Midbrain (tissue), 1 donor: ENCODE results near the gene COL15A1.

Experiments used
- DNase-seq: peaks from one replicate; lab custom pipeline; 2025; lab: John Stamatoyannopoulos, UW

Gene COL15A1

GRCh38 chr9:98949565-98949964 is 5.9 kb downstream of the COL15A1 start:
- DNase-seq = no peak

- no peak for DNase-seq
Measured at GRCh38 chr9:98950262-98950661, 6.6 kb downstream of the COL15A1 start.

GRCh38 chr9:98951967-98952366 is 8.3 kb downstream of the COL15A1 start:
- DNase-seq = no peak

DNA sequence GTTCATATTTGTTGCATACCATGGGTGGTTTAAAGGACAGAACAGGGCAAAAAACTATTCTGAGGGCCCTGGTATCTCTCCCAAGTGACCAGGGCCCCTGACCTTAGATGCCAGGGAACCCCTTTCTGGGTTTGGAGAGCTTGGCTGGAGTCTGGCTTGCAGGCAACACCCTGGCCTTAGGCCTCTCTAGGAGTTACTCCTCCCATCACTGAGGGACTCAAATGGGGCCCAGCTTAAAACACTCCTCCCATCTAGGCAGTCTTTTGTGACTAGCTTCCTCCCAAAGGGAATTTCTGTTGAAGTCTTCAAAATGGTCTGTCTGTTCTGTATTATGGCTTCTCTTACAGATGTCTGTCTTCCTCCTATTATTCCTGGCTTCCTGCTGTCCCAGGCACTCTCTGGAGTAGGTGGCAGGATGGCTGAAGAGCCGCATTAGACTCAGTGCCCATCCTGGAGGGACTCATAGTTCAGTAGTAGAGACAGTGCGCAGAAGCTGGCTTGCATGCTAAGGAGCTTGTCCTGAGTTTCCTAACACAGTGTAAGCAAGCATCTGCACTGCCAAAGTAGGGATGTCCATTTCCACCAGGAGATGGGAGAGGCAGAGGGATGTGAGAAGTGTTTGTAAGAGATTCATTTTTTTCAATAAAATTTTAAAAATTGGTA is 10.0 kb downstream of the COL15A1 start:
- DNase-seq = no peak

DNA sequence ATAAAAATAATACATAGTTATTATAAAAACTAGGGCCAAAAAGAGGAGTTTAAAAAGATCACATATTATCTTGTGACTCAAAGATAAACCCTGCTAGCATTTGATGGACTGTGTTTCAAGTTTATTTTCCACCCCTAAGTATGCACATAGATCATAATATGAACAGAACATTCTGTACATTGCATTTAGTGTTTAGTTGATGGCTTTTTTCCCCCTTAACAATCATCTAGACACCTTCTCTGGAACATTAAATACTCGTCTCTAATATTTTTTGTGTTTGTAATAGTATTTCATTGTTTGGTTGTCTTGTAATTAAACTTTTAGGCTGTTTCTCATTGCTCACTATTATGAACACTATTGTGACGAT is 10.5 kb downstream of the COL15A1 start:
- DNase-seq = no peak

DNA sequence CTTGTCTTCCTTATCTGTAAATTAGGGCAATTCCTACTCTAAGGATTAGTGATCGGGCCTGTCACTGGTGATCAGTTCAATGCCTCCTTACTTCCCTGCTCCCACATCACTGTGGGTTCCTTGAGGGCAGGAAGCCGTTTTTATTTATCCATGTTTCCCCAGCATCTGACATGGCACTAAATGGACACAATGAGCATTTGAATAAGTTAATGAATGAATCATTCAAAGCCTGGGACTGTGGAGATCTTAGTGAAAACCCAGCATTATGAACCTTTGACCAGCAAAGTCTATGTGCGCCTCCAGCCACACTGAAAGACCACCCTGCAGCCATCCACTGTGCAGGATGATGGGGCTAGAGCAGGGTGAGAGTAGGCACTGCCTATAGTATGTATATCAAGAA is 11.6 kb downstream of the COL15A1 start:
- DNase-seq = no peak

- DNase-seq = no peak
Measured at GRCh38 chr9:98957826-98958225, 14.1 kb downstream of the COL15A1 start.

- no peak for DNase-seq
Measured at GRCh38 chr9:98958271-98958984, 14.7 kb downstream of the COL15A1 start.

DNA sequence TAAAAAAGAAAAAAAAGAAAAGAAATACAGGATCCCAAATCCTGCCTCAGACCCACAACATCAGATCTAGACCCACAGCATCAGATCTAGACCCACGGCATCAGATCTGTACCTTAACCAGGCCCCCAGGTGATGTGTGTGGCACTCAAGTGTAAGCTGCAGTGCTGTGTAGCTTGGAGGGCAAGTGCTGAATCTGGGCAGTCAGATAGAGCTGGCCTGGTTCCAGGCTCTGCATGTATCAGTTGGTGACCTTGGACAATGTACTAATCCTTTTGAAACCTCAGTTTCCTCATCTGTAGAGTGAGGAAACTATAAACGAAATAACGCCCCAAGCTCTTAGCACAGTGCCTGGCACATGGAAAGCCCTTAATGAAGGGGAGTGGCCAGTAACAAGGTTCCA is 16.7 kb downstream of the COL15A1 start:
- no peak for DNase-seq

- no peak for DNase-seq
Measured at GRCh38 chr9:98961513-98962180, 17.9 kb downstream of the COL15A1 start.

GRCh38 chr9:98962181-98962560 is 18.5 kb downstream of the COL15A1 start:
- DNase-seq = no peak

- DNase-seq = no peak
Measured at GRCh38 chr9:98962861-98963260, 19.2 kb downstream of the COL15A1 start.

DNA sequence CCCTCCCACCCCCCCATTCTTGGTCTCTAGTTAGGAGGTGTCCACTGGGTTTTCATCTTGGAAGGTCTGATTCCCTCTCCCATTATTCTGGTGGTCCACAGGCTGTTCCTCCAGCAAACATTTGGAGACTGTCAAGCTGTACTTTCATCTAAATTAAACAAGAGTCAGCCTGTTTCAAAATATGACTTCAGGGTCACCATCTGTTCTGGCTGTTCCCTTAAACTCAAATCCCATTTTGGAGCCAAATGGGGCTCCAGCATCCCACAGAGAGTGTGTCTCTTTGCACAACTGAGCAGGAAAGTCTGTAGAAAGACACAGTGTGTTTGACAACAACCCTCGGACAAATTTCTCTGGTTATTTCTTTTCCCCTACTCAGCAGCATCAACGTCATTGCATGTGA is 20.5 kb downstream of the COL15A1 start:
- DNase-seq = no peak

DNA sequence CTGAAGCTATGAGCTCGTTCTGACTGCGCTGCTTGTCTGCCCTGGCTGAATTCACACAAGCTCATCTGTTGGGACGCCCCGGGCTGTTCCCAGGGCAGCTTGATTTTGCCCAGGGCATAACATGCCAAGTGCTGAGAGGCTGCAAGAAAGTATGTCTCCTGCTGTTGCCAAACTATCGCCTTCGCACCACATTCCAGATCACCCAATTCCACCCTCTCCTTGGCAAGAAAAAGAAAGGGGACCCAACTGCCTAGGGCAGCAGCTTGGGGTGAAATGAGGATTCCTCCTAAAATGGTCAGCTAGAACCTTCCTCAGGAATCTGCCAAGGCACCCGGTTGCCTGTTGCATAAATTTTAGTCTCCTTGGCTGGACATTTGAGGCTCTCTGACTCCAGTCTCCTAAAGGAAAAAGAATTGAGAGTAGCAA is 21.2 kb downstream of the COL15A1 start:
- no peak for DNase-seq

DNA sequence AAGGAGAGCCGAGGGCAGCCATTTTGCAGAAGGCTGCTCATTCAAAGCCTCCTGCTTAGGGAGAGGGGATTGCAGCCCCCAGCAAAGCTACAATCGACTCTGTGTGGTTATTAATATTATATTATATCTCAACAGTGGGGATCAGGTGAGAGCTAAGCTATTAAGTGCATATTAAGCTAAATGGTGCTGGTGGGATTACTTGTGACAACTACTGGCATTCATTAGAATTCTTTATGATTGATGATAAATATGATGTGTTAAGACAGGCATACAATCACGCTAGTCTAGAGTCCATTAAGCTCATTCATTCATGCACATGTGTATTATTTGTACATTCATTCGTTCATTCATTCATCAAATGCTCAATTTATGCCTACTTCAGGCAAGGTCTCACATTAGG is 23.0 kb downstream of the COL15A1 start:
- DNase-seq = no peak

DNA sequence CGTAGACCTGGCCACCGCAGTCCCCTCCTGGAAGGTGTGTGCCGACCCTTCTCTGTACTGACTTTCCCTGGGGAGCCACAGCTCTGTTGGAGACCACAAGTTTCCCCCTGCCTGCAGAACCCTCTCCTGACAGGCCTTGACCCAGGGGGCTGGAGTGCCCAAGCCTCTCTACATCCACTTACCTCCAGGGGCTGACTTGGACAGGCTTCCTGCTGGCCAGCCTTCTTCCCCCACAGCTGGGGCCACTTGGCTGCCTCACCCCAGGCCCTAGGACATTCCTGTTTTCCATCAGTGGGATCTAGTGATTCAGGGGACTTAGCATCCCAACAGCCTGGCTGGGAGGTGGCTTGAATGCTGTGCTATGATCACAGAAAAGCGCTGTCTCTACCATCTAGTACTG is 23.6 kb downstream of the COL15A1 start:
- DNase-seq = no peak

DNA sequence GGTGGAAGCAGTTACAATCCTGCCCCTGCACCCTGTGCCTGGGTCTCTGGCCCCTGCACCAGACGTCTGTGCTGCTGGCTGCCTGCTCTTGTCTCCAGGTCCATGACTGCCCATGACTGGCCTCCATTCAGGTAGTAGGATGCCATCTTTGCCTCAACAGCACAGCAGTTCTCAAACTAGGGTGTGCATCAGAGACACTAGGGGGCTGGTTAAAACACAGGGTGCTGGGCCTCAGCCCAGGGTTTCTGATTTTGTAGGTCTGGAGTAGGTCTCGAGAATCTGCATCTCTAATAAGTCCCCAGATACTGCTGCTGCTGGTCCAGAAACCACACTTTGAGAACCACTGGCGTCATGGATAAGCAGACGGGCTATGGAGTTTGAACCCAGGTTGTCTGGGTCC is 24.0 kb downstream of the COL15A1 start:
- DNase-seq = no peak

DNA sequence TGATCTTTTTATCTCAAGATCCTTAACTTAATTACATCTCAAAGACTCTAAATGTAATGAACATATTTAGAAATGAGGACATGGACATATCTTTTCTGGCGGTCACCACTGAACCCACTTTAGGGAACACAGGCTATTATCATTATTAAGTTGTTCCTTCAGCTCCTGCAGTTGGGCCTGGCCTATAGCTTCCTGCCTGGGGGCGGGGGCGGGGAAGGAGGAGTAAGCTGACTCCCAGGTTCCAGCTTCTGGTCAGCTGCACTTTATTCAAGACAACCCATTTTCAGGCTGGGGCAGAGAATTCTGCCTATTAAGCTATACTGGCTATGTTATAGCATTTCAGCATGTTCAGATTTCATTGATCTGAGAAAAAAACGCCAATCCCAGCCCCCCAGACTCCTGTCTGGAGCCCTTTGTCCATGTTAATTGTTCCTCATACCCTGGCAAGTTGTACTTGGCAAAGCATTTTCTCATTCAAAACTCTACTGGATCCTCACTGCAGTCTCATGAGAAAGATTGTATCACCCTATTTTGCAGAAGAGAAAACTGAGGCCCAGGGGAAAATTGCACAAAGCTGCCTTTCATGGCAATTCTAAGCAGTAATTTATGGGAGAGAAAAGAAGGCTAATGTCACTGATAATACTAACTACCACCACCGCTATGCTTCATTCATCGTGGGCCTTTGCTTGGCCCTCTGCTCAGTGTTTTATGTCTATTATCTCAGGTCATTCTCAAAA is 25.1 kb downstream of the COL15A1 start:
- no peak for DNase-seq

- DNase-seq = no peak
Measured at GRCh38 chr9:98970532-98971041, 26.9 kb downstream of the COL15A1 start.

GRCh38 chr9:98971168-98971914 is 27.6 kb downstream of the COL15A1 start:
- peak; percentile 53 for DNase-seq

DNA sequence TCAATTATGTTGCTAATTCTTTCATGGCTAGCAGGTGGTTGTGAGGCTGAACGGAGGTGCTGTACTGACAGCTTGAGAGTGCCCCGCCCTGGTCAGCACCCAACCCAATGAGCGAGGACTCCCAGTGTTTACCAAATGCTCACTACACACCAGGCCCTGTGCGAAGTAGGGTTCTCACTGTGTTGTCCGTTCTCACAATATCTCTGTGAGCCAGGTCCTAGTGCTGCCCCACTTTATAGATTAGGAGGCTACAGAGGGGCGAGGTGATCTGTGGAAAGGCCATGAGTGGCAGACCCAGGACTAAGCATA is 28.2 kb downstream of the COL15A1 start:
- no peak for DNase-seq

- DNase-seq = no peak
Measured at GRCh38 chr9:98972716-98973115, 29.0 kb downstream of the COL15A1 start.
